Ascending aorta (tissue), 2 donors: ENCODE measurements around the gene RPAP3. TPM values are rescaled to one million over a fixed set of nuclear protein-coding genes. Genes with fewer than 3 reads are reported as not detected.

Source experiments
- DNase-seq, 2 donors: peaks; one replicate each; pipeline ENCODE4 v3.0.0-alpha.2; 2019; ENCODE audit warnings: low spot score in 2 of 2
- H3K27ac ChIP-seq, 2 donors: fragments of 200-600 bp; sonication (generic); one replicate each; pipeline ENCODE4 v1.5.1; 2016 to 2017; ENCODE audit warnings: mild to moderate bottlenecking in 1 of 2
- H3K27me3 ChIP-seq: fragments of 200-600 bp; sonication (generic); one replicate; pipeline ENCODE4 v1.5.1; 2017
- H3K36me3 ChIP-seq, 2 donors: fragments of 200-600 bp; sonication (generic); one replicate each; pipeline ENCODE4 v1.5.1; 2016
- H3K4me1 ChIP-seq, 2 donors: fragments of 200-600 bp; sonication (generic); one replicate each; pipeline ENCODE4 v1.5.1; 2016 to 2017; ENCODE audit warnings: mild to moderate bottlenecking in 1 of 2
- H3K4me3 ChIP-seq, 2 donors: fragments of 200-600 bp; sonication (generic); one replicate each; pipeline ENCODE4 v1.5.1; 2016 to 2017; ENCODE audit warnings: mild to moderate bottlenecking in 1 of 2
- H3K9me3 ChIP-seq, 2 donors: fragments of 200-600 bp; sonication (generic); one replicate each; pipeline ENCODE4 v1.5.1; 2016
- CTCF ChIP-seq, 3 experiments: fragments of 200-600 bp in 2 of 3; fragments of 450-650 bp in 1 of 3; sonication (generic) in 2 of 3; IDR thresholded peaks; one replicate each; pipeline ENCODE4 v1.5.1; 2016 to 2019; ENCODE audit warnings: antibody characterized with exemption in 3 of 3, mild to moderate bottlenecking in 1 of 3, moderate library complexity in 1 of 3
- intact Hi-C: fragments of 100-400 bp; cut with DNase I; formaldehyde crosslinking; loops from one replicate; pipeline ENCODE4 v1.15.1; 2023
- total RNA-seq: library from RNA; depleted of rRNA; stranded (reverse); fragments of >200 nt; gene quantifications from one replicate; pipeline ENCODE4 v1.1.0, GENCODE V29; 2016

The RPAP3 gene
- total RNA-seq, 1 donor from 2014 or later = 8.1 TPM

DNA sequence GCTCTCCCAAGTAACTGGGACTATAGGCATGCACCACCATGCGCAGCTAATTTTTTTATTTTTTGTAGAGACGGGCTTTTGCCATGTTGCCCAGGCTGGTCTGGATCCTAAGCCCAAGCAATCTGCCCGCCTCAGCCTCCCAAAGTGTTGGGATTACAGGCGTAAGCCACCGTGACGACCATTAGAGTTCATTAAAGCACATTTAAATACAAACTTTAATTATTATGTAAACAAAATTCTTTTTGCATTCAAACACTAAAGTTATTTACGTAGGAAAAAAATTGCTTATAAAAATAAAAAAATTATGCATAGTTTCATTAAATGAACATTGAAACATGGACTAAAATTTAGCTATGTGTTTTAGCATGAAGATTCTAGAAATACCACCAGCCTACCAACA, 7.2 kb downstream of the RPAP3 start:
- intact Hi-C loops = no loop called here
- Histone ChIP-seq H3K4me1 (no peaks in the 10 kb centered on the region), H3K4me3 (no peak overlapping the region), H3K9me3 (no peaks in the 10 kb centered on the region), H3K27ac (no peak overlapping the region), H3K27me3 (no peaks in the 10 kb centered on the region), H3K36me3 (peaks cover 0 to 48% of the 10 kb centered on the region in 2 donors)
- TF ChIP-seq CTCF (IDR thresholded peaks at IDR 0.05) = no peak
- no peak for DNase-seq

- no peaks in the 10 kb centered on the region for H3K9me3 ChIP-seq
- H3K27ac ChIP-seq = no peak overlapping the region
- peaks cover 0 to 52% of the 10 kb centered on the region in 2 donors for H3K36me3 ChIP-seq
- no peak for DNase-seq
- intact Hi-C loops = no loop called here
- TF ChIP-seq CTCF (IDR thresholded peaks at IDR 0.05) = no peak
- no peak overlapping the region for H3K4me3 ChIP-seq
- H3K27me3 ChIP-seq = no peaks in the 10 kb centered on the region
- H3K4me1 ChIP-seq = no peaks in the 10 kb centered on the region
These were observed 7.8 kb downstream of the RPAP3 start for GRCh38 chr12:47698055-47698454.

DNA sequence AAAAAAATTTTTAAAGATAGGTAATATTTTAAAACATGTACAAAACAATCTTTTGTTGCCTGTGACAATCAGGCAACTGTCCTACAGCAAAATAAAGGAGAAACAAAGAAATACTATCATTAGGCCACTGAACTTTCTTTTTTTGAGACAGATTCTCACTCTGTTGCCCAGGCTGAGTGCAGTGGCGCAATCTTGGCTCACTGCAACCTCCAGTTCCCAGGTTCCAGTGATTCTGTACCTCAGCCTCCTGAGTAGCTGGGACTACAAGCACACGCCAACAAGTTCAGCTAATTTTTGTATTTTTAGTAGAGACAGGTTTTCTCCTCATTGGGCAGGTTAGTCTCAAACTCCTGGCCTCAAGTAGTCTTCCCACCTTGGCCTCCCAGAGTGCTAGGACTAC, 16.6 kb downstream of the RPAP3 start:
- Histone ChIP-seq H3K9me3 (no peaks in the 10 kb centered on the region), H3K4me3 (no peak overlapping the region), H3K4me1 (no peaks in the 10 kb centered on the region), H3K27ac (no peak overlapping the region), H3K36me3 (peaks cover 0 to 25% of the 10 kb centered on the region in 2 donors), H3K27me3 (no peaks in the 10 kb centered on the region)
- TF ChIP-seq CTCF (IDR thresholded peaks at IDR 0.05) = no peak
- DNase-seq = no peak
- intact Hi-C loops = loop anchor here (5.0 kb wide), 1 partner anchor 37 kb away; no protein-coding TSS in a partner anchor

- no peak for DNase-seq
- no peak for TF ChIP-seq CTCF (IDR thresholded peaks at IDR 0.05)
- Histone ChIP-seq H3K9me3 (no peaks in the 10 kb centered on the region), H3K27ac (no peak overlapping the region), H3K4me3 (no peak overlapping the region), H3K4me1 (no peaks in the 10 kb centered on the region), H3K27me3 (no peaks in the 10 kb centered on the region), H3K36me3 (peaks cover 3 to 21% of the 10 kb centered on the region in 2 donors)
- intact Hi-C loops = loop anchor here (2.0 to 5.0 kb wide), 2 partner anchors 35 to 655 kb away; no protein-coding TSS in a partner anchor
These were observed 18.2 kb downstream of the RPAP3 start for GRCh38 chr12:47687636-47688035.

- no peak overlapping the region for H3K4me3 ChIP-seq
- H3K27me3 ChIP-seq = no peaks in the 10 kb centered on the region
- peak; percentile 44 to 64 (median 47) for TF ChIP-seq CTCF (IDR thresholded peaks at IDR 0.05)
- no peaks in the 10 kb centered on the region for H3K9me3 ChIP-seq
- peaks cover 3 to 15% of the 10 kb centered on the region in 2 donors for H3K36me3 ChIP-seq
- intact Hi-C loops = loop anchor here (2.0 to 5.0 kb wide), 2 partner anchors 34 to 654 kb away; no protein-coding TSS in a partner anchor
- no peaks in the 10 kb centered on the region for H3K4me1 ChIP-seq
- H3K27ac ChIP-seq = no peak overlapping the region
- no peak for DNase-seq
These were observed 19.1 kb downstream of the RPAP3 start for GRCh38 chr12:47686645-47687240.
